ENCODE results near the gene DOCK2.
"Not testable (repeated sequence)": the region's sequence is repeated elsewhere in the genome, so short reads cannot be mapped to it uniquely, and the experiment has no call there.

Gene DOCK2

GRCh38 chr5:169760229-169760628 lies 123.2 kb downstream of the DOCK2 start:
- DNase-seq: no peak

GRCh38 chr5:169762338-169763095 lies 125.4 kb downstream of the DOCK2 start:
- no peak for DNase-seq

- no peak for DNase-seq
Measured at GRCh38 chr5:169763376-169764017, 126.4 kb downstream of the DOCK2 start.

GRCh38 chr5:169764018-169764378 lies 126.9 kb downstream of the DOCK2 start:
- no peak for DNase-seq

GRCh38 chr5:169765176-169765996 lies 128.3 kb downstream of the DOCK2 start:
- no peak for DNase-seq

GRCh38 chr5:169766943-169767342 lies 129.9 kb downstream of the DOCK2 start:
- not testable (repeated sequence) for DNase-seq

- no peak for DNase-seq
Measured at GRCh38 chr5:169767938-169768337, 130.9 kb downstream of the DOCK2 start.

GRCh38 chr5:169768416-169768815 lies 131.3 kb downstream of the DOCK2 start:
- no peak for DNase-seq

- no peak for DNase-seq
Measured at GRCh38 chr5:169770109-169770508, 133.0 kb downstream of the DOCK2 start.

GRCh38 chr5:169772256-169772655 lies 135.2 kb downstream of the DOCK2 start:
- DNase-seq: no peak

GRCh38 chr5:169772688-169773087 lies 135.6 kb downstream of the DOCK2 start:
- no peak for DNase-seq

- no peak for DNase-seq
Measured at GRCh38 chr5:169777159-169777558, 140.1 kb downstream of the DOCK2 start.

GRCh38 chr5:169778622-169779596 lies 141.8 kb downstream of the DOCK2 start:
- no peak for DNase-seq

- no peak for DNase-seq
Measured at GRCh38 chr5:169781420-169782345, 144.6 kb downstream of the DOCK2 start.

GRCh38 chr5:169785771-169786618 lies 148.9 kb downstream of the DOCK2 start:
- DNase-seq: no peak

- no peak for DNase-seq
Measured at GRCh38 chr5:169788168-169788567, 151.1 kb downstream of the DOCK2 start.

- no peak for DNase-seq
Measured at GRCh38 chr5:169789417-169789940, 152.4 kb downstream of the DOCK2 start.

GRCh38 chr5:169791251-169791650 lies 154.2 kb downstream of the DOCK2 start:
- DNase-seq: no peak

- no peak for DNase-seq
Measured at GRCh38 chr5:169795338-169795737, 158.3 kb downstream of the DOCK2 start.

GRCh38 chr5:169796731-169797130 lies 159.7 kb downstream of the DOCK2 start:
- no peak for DNase-seq
